GM12878 (cell line): Measurements from ENCODE around the gene DIP2A. TPM values are rescaled to one million over a fixed set of nuclear protein-coding genes. Genes with fewer than 3 reads are reported as not detected.

Source experiments
- ATAC-seq: fragments of 200-7000 bp; cut with Tn5 transposase; 3 replicates; pipeline ENCODE4 v1.9.1; 2020; ENCODE audit warnings: mild to moderate bottlenecking, moderate library complexity
- BruUV-seq: library from RNA; stranded (reverse); fragments of 400-500 nt; replicated peaks from 2 replicates; lab custom pipeline; 2021; lab: Mats Ljungman, UMichigan
- CTCF ChIA-PET: fragments of 300-600 bp; sonication (Branson Sonifier 250); formaldehyde crosslinking; extraction: SDS; loops from one replicate; lab custom pipeline; 2021; ENCODE audit warnings: inconsistent platforms; lab: Yijun Ruan, JAX
- POLR2A ChIA-PET: fragments of 350-600 bp; formaldehyde crosslinking; extraction: SDS; loops from one replicate; lab custom pipeline; 2021; ENCODE audit warnings: inconsistent platforms; lab: Charles Lee
- RAD21 ChIA-PET: fragments of 300-600 bp; sonication (Branson Sonifier 250); formaldehyde crosslinking; loops from one replicate; lab custom pipeline; 2023; ENCODE audit warnings: antibody characterized with exemption; ENCODE audit not compliant: unreplicated experiment; lab: Charles Lee
- SMC1A ChIA-PET: fragments of 300-600 bp; sonication (Branson Sonifier 250); formaldehyde crosslinking; loops from one replicate; lab custom pipeline; 2023; ENCODE audit not compliant: unreplicated experiment, uncharacterized antibody; lab: Charles Lee
- DNase-seq: peaks from one replicate; pipeline ENCODE4 v3.0.0-alpha.2; 2011; ENCODE audit warnings: low read depth, low spot score
- FAIRE-seq: peaks from 3 replicates; lab custom pipeline; 2011; peaks lifted over from hg19 to GRCh38; lab: Jason Lieb, UNC
- H2AFZ ChIP-seq: 2 replicates; pipeline ENCODE4 v1.6.0; 2011; ENCODE audit warnings: low read depth, low read length, control low read depth; ENCODE audit not compliant: control insufficient read depth
- H3K27ac ChIP-seq: 2 replicates; pipeline ENCODE4 v1.5.1; 2011; ENCODE audit warnings: control low read depth; ENCODE audit not compliant: control insufficient read depth, insufficient read depth
- H3K27me3 ChIP-seq, 2 experiments: replicated peaks in 1 of 2; 2 replicates each; pipeline versions ENCODE4 v1.6.0 to v1.6.1; 2011; ENCODE audit warnings: low read length in 1 of 2; ENCODE audit not compliant: control insufficient read depth in 2 of 2, insufficient read depth in 2 of 2
- H3K36me3 ChIP-seq, 2 experiments: 2 replicates each; pipeline ENCODE4 v1.5.1; 2011; ENCODE audit warnings: low read length in 1 of 2; ENCODE audit not compliant: control insufficient read depth in 2 of 2, insufficient read depth in 2 of 2
- H3K4me1 ChIP-seq: 2 replicates; pipeline ENCODE4 v1.6.1; 2011; ENCODE audit warnings: mild to moderate bottlenecking, low read length, moderate library complexity, mixed read lengths; ENCODE audit not compliant: control insufficient read depth, insufficient read depth
- H3K4me2 ChIP-seq: 2 replicates; pipeline ENCODE4 v1.6.0; 2011; ENCODE audit warnings: control low read depth; ENCODE audit not compliant: control insufficient read depth, insufficient read depth
- H3K4me3 ChIP-seq: fragments of 200-600 bp; sonication (generic); 2 replicates; pipeline ENCODE4 v1.5.1; 2016
- H3K79me2 ChIP-seq: 2 replicates; pipeline ENCODE4 v1.6.0; 2011; ENCODE audit warnings: low read length; ENCODE audit not compliant: control insufficient read depth, insufficient read depth
- H3K9ac ChIP-seq: 2 replicates; pipeline ENCODE4 v1.8.0; 2011; ENCODE audit warnings: low read length, control low read depth, mixed read lengths; ENCODE audit not compliant: control insufficient read depth, insufficient read depth
- H3K9me3 ChIP-seq: replicated peaks from 3 replicates; pipeline ENCODE4 v1.5.1; 2011; ENCODE audit warnings: mild to moderate bottlenecking, low read length; ENCODE audit not compliant: control insufficient read depth, insufficient read depth
- H4K20me1 ChIP-seq: 2 replicates; pipeline ENCODE4 v1.6.0; 2011; ENCODE audit not compliant: control insufficient read depth, insufficient read depth
- E2F4 ChIP-seq: IDR thresholded peaks from 2 replicates; pipeline ENCODE4 v1.6.1; 2012; ENCODE audit warnings: low read depth, low read length, improper control_type of control experiment
- EED ChIP-seq: sonication (generic); IDR thresholded peaks from 2 replicates; pipeline ENCODE4 v1.6.1; 2016; ENCODE audit warnings: antibody characterized with exemption, low read depth
- KLF5 ChIP-seq: fragments of 450-650 bp; IDR thresholded peaks from 2 replicates; pipeline ENCODE4 v1.6.1; 2014; ENCODE audit warnings: mild to moderate bottlenecking; ENCODE audit not compliant: partially characterized antibody
- LARP7 ChIP-seq: fragments of 450-650 bp; IDR thresholded peaks from 2 replicates; pipeline ENCODE4 v1.6.1; 2017; ENCODE audit warnings: mild to moderate bottlenecking
- MXI1 ChIP-seq: fragments of 150-350 bp; IDR thresholded peaks from 2 replicates; pipeline ENCODE4 v1.6.1; 2011; ENCODE audit warnings: low read depth, mild to moderate bottlenecking, inconsistent platforms, low read length, improper control_type of control experiment
- NFXL1 ChIP-seq: fragments of 450-650 bp; IDR thresholded peaks from 2 replicates; pipeline ENCODE4 v1.6.1; 2017; ENCODE audit warnings: antibody characterized with exemption, mild to moderate bottlenecking, borderline replicate concordance
- POU2F2 ChIP-seq: IDR thresholded peaks from 3 replicates; pipeline ENCODE4 v1.6.1; 2011; ENCODE audit warnings: low read depth, mild to moderate bottlenecking, low read length, borderline replicate concordance
- SKIL ChIP-seq: fragments of 450-650 bp; IDR thresholded peaks from 2 replicates; pipeline ENCODE4 v1.6.1; 2017; ENCODE audit warnings: mild to moderate bottlenecking, low read depth, inconsistent platforms; ENCODE audit not compliant: poor library complexity, severe bottlenecking
- SMAD1 ChIP-seq: fragments of 450-650 bp; IDR thresholded peaks from 2 replicates; pipeline ENCODE4 v1.6.1; 2018; ENCODE audit warnings: mild to moderate bottlenecking, low read depth; ENCODE audit not compliant: partially characterized antibody
- SMAD5 ChIP-seq: IDR thresholded peaks from 2 replicates; pipeline ENCODE4 v1.6.1; 2016; ENCODE audit warnings: antibody characterized with exemption, low read depth
- WRNIP1 ChIP-seq: IDR thresholded peaks from 2 replicates; pipeline ENCODE4 v1.6.1; 2011; ENCODE audit warnings: low read depth, low read length, improper control_type of control experiment, borderline replicate concordance
- ZBTB33 ChIP-seq: fragments of 450-650 bp; IDR thresholded peaks from 2 replicates; pipeline ENCODE4 v1.6.1; 2017; ENCODE audit warnings: mild to moderate bottlenecking
- ZZZ3 ChIP-seq: IDR thresholded peaks from 2 replicates; pipeline ENCODE4 v1.6.1; 2011; ENCODE audit warnings: low read depth; ENCODE audit not compliant: control insufficient read depth, insufficient read length
- WGBS: methylation state at CpG from one replicate; pipeline ENCODE4 v1.1.6; 2016; ENCODE audit warnings: low lambda C conversion rate; ENCODE audit not compliant: insufficient replicate concordance, insufficient coverage; ENCODE audit errors: missing lambda C conversion rate; 5-methylcytosine and 5-hydroxymethylcytosine counted together
- in situ Hi-C: fragments of 300-500 bp; cut with MboI; formaldehyde crosslinking; loops from 9 replicates; pipeline ENCODE4 v1.14.3; 2018; ENCODE audit warnings: mixed read lengths
- intact Hi-C: fragments of 100-400 bp; cut with micrococcal nuclease; formaldehyde crosslinking; loops from one replicate; pipeline ENCODE4 v1.14.2; 2022; ENCODE audit not compliant: unreplicated experiment
- polyA plus RNA-seq, 11 experiments: library from polyadenylated mRNA; depleted of rRNA in 4 of 11; unstranded in 6 of 11; stranded (reverse) in 5 of 11; fragments of >200 nt; fragmentation: Nextera tagmentation in 4 of 11; fragmentation: Illumina TruSeq in 1 of 11; extraction: Ambion mirVana in 4 of 11; extraction: Trizol in 1 of 11; gene quantifications; 1 replicate in 1 of 11; 2 replicates in 10 of 11; pipeline versions ENCODE4 v1.2.1 to v1.2.3, GENCODE V29; 2011 to 2016; ENCODE audit warnings: inconsistent platforms in 2 of 11, missing spikeins in 2 of 11, low read depth in 1 of 11
- total RNA-seq, 4 experiments: library from RNA; depleted of rRNA in 3 of 4; stranded (reverse); fragments of >200 nt in 3 of 4; fragmentation: Illumina TruSeq in 1 of 4; extraction: Trizol in 1 of 4; gene quantifications; 2 replicates each; pipeline versions ENCODE4 v1.2.1 to v1.2.3, GENCODE V29; 2013 to 2021
- TF ChIP-seq, protein P1 (sequence below): fragments of 450-650 bp; IDR thresholded peaks from 2 replicates; pipeline ENCODE4 v1.6.1; 2016; ENCODE audit warnings: mild to moderate bottlenecking
- TF ChIP-seq, protein P2 (sequence below): IDR thresholded peaks from 2 replicates; pipeline ENCODE4 v1.6.1; 2012; ENCODE audit warnings: low read length, inconsistent platforms

Gene DIP2A
- total and polyA plus RNA-seq, 10 of the 15 experiments (the other 5 are each of a cell fraction or from before 2014, with no cell fraction given), result 1.7 to 25.5 (median 12.2) TPM

GRCh38 chr21:46507562-46507961 lies 48.9 kb downstream of the DIP2A start:
- no peak overlapping the region for H2AFZ ChIP-seq
- H3K4me2 ChIP-seq, result no peak overlapping the region
- no peaks in the 10 kb centered on the region for H3K27me3 ChIP-seq
- no peak for DNase-seq
- FAIRE-seq, result no peak
- intact Hi-C loops, result no loop called here
- no peak overlapping the region for H3K4me3 ChIP-seq
- ATAC-seq, result no peak
- H3K36me3 ChIP-seq, result peaks cover 2 to 11% of the 10 kb centered on the region in 2 experiments
- no TSS peak for BruUV-seq
- RAD21 ChIA-PET, result interaction anchor here (0.7 kb wide), 1 partner anchor 10 kb away, joined by 3 read pairs; no protein-coding TSS in a partner anchor
- in situ Hi-C loops, result no loop called here
- no peak overlapping the region for H3K27ac ChIP-seq
- H3K9ac ChIP-seq, result no peak overlapping the region
- POLR2A ChIA-PET, result interaction anchor here (0.6 to 0.7 kb wide), 4 partner anchors 19 to 374 kb away, joined by 3 to 5 read pairs (median 4); no protein-coding TSS in a partner anchor
- over 99% methylated on average over 4 of the region's 4 CpGs for WGBS
- no peaks in the 10 kb centered on the region for H3K79me2 ChIP-seq
- H3K9me3 ChIP-seq, result no peaks in the 10 kb centered on the region
- H4K20me1 ChIP-seq, result no peaks in the 10 kb centered on the region
- SMC1A ChIA-PET, result interaction anchor here (0.6 kb wide), 1 partner anchor 99 kb away, joined by 3 read pairs; no protein-coding TSS in a partner anchor
- CTCF ChIA-PET, result interaction anchor here (0.6 kb wide), 1 partner anchor 116 kb away, joined by 3 read pairs; no protein-coding TSS in a partner anchor
- peaks cover 30% of the 10 kb centered on the region for H3K4me1 ChIP-seq
- TF ChIP-seq ZZZ3, result no peak
- TF ChIP-seq EED, result no peak
- no peak for TF ChIP-seq POU2F2
- no peak for TF ChIP-seq SKIL
- TF ChIP-seq ZBTB33, result no peak
- no peak for TF ChIP-seq NFXL1
- TF ChIP-seq, protein P1, sequence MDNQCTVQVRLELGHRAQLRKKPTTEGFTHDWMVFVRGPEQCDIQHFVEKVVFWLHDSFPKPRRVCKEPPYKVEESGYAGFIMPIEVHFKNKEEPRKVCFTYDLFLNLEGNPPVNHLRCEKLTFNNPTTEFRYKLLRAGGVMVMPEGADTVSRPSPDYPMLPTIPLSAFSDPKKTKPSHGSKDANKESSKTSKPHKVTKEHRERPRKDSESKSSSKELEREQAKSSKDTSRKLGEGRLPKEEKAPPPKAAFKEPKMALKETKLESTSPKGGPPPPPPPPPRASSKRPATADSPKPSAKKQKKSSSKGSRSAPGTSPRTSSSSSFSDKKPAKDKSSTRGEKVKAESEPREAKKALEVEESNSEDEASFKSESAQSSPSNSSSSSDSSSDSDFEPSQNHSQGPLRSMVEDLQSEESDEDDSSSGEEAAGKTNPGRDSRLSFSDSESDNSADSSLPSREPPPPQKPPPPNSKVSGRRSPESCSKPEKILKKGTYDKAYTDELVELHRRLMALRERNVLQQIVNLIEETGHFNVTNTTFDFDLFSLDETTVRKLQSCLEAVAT, result no peak
- no peak for TF ChIP-seq SMAD5
- no peak for TF ChIP-seq E2F4
- TF ChIP-seq WRNIP1, result no peak
- TF ChIP-seq KLF5, result no peak
- TF ChIP-seq MXI1, result no peak
- TF ChIP-seq, protein P2, sequence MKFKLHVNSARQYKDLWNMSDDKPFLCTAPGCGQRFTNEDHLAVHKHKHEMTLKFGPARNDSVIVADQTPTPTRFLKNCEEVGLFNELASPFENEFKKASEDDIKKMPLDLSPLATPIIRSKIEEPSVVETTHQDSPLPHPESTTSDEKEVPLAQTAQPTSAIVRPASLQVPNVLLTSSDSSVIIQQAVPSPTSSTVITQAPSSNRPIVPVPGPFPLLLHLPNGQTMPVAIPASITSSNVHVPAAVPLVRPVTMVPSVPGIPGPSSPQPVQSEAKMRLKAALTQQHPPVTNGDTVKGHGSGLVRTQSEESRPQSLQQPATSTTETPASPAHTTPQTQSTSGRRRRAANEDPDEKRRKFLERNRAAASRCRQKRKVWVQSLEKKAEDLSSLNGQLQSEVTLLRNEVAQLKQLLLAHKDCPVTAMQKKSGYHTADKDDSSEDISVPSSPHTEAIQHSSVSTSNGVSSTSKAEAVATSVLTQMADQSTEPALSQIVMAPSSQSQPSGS, result no peak
- TF ChIP-seq SMAD1, result no peak
- no peak for TF ChIP-seq LARP7
